ENCODE measurements around the gene CTSW.

CTSW gene

DNA sequence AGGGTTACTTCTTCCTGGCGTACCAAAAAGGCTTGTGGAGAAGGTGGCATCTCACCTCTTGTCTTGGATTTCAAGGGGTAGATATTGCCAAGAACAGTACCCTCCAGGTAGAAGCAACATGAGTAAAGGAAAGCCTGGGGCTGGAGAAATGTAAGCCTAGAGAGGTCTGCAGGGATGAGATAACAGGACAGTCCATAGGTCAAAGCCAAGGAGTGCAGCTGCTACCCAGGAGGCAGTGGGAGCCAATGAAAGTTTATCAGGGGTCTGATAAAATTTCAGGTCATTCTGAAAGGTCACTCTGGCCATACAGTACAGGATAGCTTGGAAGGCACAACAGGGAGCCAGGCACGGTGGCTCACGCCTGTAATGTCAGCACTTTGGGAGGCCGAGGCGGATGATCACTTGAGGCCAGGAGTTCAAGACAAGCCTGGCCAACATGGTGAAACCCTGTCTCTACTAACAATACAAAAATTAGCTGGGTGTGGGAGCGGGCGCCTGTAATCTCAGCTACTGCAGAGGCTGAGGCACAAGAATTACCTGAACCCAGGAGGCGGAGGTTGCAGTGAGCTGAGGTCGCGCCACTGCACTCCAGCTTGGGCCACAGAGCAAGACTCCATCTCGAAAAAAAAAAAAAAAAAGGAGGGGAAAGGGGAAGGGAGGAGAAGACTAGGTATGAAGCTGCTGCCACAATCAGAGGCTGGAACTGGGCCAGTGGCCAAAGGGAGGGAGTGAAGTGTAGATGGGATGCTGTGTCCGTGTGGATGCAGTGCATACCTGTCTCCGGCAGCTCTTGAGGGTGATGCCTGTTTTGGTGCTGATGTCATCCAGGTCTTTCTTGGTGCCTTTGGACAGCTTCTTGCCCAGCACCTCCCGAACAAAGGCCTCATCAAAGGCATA is 7.4 kb downstream of the CTSW start:
- no peak for DNase-seq

DNA sequence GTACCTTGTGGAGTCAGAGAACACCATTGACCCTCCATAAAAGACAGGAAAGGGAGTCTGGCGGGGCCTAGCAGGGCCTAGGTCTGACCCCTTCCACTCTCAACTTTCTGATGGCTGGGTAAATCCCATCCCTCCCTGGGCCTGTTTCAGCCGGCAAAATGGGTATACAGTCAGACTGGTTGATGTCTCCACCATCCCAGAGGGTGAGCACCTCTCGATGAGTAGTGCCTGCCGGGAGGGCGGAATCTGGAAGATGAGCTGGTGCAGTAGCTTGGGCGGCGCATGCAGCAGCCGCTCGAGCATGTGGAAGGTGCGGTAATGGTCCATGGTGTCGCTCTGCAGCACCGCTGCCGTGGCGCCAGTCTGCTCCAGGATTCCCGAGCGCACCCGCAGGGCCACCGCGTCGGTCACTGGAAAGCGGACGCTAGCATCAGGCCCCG is 8.1 kb downstream of the CTSW start:
- no peak for DNase-seq

DNA sequence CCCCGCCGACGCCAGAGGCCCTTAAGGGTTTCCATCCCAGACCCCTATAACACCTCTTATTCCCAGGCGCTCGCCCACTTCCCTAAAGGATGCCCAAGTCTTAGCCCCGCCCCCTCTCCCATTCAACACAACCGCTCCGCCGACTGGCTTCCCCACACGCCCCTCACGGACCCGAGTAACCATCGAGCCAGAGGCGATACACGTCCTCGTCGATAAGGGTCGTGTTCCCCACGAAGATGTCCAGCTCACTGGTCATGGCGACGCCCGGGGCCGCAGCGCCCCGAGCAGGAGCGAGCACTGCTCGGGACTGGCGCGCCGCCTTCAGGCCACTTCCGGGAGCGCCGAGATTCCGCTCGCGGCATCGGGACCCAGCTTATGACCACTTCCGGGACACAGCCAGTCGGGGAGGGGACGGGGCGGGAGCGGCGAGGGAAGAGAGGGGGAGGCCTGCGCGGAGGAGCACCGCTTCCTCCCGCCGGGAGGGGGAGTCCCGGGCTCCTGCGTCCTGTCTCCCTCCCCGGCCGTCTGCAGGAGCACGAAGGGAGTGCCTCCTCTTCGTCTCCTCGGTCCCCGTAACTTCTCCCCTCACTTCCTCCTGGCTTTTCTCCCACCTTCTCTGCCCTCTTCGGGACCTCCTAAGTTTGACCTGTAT is 8.7 kb downstream of the CTSW start, which contains the start of gene FIBP:
Gene FIBP (minus strand): TSS at position 309 of the 652 bp plus-strand sequence. CDS start 53 bp downstream, at position 256.
- DNase-seq: peak; percentile 95 to 96

DNA sequence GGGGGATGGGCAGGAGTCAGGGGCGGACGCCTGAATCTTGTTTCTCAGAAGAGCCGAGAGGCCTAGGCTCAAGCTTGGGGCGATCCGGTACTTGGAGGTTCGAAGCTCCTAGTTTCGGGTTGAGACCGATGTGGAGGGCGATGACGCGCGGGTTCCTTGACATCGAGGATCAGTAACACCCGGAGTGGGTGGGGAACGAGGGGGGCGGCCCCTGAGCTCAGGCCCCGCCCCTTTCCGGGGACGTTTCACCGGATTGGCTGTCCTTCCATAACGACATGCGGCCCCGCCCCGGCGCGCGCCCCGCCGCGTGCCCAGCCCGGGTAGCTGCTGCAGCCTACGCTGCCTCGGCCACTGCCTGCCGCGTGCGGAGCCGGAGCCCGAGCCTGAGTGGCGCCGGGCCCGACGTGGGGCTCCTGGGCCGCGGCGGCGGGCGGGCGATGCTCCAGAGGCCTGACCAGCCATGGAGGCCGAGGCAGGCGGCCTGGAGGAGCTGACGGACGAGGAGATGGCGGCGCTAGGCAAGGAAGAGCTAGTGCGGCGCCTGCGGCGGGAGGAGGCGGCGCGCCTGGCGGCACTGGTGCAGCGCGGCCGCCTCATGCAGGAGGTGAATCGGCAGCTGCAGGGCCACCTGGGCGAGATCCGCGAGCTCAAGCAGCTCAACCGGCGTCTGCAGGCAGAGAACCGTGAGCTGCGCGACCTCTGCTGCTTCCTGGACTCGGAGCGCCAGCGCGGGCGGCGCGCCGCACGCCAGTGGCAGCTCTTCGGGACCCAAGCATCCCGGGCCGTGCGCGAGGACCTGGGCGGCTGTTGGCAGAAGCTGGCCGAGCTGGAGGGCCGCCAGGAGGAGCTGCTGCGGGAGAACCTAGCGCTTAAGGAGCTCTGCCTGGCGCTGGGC is 10.9 kb downstream of the CTSW start, which contains the start of gene CCDC85B:
Gene CCDC85B (plus strand): TSS at position 350 of the 895 bp plus-strand sequence. CDS start 111 bp downstream, at position 461.
- peak; percentile 98 for DNase-seq

DNA sequence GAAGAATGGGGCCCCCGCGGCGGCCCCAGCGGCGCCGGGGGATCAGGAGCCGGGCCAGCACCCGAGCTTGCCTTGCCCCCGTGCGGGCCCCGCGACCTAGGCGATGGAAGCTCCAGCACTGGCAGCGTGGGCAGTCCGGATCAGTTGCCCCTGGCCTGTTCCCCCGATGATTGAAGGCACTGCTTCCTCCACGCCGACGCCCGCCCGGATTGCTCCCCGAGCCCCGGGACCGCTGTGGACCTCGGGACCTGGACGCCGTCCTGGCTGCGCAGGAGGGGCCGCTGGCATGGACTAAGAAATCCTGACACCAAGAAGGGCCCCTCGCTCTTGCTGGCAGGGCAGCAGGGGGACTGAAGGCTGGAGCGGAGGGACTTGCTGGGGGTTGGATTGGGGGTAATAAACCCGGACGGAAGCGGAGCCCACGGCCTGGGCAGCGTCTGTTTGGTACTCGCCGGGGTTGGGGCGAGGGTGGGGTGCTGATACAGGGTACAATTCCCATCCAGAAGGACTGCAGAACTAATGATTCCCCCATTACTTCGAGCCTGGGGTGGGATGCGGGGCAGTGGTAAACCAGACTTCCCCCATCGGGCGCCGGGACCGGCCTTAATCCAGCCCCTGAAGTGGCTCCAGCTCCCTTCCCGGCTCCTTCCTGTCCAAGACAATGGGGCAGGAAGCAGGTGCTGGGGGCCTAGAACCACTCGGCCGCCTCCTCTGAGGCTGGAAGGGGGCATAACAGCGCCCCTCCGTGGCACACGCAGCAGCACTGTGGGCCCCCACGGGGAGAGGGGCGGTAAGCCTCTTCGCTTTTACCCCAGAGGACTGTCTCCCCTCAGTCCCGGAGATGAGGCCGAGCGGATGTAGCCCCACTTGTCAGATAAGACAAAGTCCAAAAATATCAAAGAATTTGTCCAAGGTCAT is 11.8 kb downstream of the CTSW start:
- DNase-seq: peak in 1 of 2 donors; percentile 37

DNA sequence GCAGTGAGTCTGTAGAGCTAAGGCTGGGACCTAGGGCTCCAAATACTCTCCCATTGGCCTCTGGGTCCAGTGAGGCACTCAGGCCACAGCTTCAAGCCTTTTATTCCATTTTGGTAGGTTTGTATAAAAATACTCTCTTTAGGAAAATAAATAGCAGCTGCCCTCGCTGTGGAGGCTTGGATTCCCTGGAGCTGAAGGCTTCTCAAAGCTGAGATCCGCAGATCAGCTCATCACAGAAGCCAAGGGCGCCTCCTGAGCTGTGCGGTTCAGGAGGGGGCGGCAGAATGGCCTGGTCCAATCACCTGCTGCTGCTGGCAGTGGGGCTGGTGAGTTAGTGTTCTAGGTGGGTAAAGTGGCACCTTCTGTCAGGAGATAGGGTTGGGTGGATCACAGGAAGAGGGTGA is 12.5 kb downstream of the CTSW start:
- DNase-seq: peak in 1 of 2 donors; percentile 39

DNA sequence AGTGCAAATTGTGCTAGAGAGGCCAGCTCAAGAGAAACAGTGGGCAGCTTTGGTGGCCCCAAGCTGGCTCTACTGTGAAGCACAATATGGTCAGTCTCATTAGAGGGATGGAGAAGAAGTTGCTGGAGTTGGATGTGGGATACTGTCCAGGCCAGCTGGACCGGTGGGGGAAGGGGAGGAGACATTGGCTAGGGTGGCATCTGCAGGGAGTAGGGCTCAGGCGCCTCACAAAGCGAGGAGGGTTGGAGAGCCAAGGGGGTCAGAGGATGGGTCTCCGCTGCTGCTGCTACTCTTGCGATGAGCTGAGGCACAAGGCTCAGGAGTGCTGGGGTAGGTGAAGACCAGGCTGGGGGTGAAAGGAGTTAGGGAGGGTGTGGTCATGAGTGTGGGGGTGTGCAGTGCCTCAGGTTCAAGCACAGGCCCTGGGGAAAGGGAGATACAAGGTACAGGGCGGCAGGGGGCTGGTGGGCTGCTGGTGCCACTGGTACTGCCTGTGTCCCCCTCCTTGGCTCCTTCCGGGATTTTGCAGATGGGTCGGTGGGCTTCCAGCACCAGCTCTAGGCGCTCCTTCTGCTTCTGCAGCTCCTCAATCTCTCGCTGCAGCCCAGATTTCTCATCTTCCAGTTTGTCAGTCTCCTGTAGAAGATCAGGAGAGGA is 13.2 kb downstream of the CTSW start:
- no peak for DNase-seq

DNA sequence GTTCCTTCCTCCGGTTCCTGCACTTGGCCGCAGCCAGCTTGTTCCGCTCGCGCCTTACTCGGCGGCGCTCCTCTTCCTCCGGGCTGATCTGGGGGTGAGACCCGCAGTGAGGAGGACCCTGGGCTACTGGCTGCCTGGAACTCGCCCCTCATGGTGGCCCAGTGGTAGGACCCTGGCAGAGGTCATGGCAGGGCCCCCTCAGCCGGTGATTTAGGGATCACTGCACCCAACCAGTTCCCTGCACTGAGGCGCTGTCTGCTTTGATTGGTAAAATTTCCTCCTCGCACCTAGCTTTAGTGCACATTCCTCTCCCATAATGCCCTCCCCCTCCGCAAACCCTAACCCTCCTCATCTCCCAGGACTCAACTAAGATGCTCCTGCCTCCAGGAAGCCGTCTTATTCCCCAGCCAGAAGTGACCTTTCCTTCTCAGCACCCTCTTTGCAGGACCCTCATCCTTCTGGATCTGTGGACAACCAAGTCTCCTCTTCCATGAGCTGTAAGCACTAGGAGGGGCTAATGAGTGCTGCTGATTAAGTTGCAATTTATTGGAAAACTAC is 14.5 kb downstream of the CTSW start:
- peak; percentile 46 to 58 for DNase-seq

DNA sequence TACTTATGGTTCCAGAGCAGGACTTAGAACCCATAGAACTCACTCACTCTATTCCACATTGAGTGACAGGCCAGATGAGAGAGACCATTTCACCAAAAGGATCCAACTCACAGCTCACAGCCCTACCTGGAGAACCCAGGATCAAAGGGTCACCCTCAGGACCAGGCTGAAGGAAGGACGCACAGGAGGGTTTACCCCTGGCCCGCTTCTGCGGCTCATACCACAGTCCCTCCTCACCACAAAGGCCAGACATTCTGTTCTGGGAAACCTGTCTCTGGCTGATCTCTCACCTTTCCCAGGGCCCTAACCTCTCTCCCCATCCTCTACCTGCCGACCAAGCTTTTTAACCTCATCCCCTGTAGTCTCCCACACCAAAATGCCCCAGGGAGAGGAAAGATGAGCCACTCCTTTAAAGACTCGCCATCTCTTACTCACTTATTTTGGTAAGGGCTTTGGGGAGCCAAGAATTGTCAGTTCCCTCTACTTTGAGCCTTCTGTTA is 15.9 kb downstream of the CTSW start:
- DNase-seq: no peak

DNA sequence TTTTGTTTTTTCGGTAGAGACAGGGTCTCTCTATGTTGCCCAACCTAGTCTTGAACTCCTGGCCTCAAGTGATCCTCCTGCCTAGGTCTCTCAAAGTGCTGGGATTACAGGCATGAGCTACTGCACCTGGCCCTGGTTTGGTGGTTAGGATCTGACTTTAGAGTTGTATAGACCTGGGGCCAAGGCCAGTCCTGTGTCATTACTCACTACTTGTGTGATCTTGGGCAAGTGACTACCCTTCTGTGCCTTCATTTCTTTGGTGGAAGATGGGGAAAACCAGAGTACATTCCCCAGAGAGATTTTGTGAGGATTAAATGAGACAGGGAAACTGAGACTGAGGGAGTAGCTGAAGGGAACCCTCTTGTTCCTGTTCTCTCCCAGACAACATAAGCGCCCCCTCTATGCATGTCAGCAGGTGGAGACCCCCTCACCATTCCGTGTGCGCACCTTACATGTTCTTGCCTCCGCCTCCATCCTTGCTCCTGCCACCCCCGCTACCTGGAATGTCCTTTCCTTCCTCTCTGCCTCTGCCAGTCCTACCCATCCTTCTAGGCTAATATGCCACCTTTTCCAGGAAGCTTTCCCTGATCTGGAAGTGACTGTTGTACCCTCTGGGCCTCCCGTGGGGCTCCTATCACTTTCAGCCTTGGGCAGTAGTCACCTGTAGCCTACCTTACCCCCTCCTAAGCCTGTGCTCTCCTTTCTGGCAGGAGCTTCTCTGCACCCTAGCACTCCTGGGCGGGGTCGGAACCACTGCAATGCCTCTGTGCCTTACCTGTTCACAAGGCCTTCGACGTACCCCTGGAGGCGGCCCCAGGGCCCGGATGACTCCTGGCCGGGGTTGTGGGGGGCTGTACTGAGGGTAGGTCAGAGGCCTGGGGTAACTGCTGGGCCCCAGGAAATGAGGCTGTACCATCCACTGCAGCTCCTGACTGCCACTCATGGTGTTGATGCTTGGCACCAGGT is 16.7 kb downstream of the CTSW start:
- no peak for DNase-seq

DNA sequence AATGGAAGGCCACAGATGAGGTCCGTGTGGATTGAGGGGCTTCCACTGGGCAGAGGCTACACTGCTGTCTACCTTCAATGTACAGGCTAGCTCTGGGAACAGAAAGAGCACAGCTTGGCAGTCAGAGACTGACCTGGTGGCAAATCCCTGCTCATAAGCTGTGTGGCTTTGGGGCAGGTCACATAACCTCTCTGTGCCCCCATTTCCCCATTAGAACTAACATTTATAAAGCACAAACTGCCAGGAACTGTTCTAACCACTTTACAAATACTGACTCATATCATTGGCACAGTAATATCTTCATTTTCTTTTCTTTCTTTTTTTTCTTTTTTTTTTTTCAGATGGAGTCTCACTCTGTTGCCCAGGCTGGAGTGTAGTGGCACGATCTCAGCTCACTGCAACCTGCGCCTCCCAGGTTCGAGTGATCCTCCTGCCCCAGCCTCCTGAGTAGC is 17.4 kb downstream of the CTSW start:
- DNase-seq: no peak

DNA sequence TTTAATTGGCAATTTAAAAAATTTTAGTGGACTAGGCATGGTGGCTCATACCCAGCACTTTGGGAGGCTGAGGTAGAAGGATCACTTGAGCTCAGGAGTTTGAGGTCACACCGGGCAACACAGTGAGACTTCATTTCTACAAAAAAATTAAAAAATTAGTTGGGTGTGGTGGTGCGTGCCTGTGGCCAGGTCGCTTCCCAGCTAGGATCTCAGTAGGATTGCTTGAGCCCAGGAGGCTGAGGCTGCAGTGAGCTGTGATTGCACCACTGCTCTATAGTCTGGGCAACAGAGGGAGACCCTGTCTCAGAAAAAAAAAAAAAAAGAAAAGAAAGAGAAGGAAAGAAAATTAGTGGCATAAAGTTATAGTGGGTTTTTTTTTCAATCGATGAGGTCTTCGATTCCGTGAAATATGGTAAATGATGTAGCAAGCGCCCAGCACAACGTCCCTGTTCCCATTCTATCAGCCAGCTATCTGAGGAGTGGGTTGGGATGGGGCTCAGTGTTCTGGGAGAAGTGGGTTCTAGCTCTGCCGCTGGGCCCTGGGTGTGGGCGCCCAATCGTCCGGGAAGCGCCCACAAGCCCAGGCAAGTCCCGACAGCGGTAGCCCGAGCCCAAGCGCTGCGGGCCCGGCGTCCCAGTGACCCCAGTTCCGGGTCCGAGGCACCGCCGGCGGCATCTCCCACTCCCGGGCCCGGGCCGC is 19.2 kb downstream of the CTSW start:
- DNase-seq: no peak

DNA sequence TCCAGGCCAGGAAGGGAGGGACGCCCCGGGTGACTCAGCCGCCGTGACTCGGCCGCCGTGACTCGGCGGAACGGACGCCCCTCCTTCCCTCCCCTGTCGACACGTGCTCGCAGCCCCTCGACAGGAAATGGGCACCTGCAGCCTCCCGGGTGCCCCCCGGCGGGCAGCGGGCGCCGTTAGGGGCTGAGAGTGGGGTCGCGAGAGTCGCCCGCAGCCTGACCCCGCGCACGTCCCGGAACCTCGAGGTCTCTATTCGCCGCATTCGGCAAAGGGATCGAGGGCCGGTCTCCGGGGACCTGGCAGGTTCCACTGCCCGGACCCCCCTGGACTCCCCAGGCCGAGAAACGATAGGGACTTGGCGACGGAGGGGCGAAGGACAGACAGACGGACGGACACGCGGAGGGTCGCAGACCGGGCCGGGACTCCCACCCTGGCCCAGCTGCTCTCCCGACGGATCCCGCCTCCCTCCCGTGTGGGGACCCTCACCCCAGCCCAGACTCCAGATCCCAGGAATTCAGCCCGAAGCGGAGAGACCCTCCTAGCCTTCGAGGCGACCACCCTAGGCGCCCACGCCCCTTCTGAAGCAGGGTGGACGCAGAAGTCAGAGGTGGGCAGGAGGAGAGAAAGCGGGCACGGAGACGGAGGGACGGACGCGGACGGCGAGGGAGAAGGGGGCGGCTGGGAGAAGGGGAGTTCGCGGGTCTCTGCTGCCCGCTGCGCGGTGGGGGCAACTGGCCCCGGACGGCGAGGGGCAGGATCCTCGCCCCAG is 19.9 kb downstream of the CTSW start:
- DNase-seq: peak; percentile 54 to 68

DNA sequence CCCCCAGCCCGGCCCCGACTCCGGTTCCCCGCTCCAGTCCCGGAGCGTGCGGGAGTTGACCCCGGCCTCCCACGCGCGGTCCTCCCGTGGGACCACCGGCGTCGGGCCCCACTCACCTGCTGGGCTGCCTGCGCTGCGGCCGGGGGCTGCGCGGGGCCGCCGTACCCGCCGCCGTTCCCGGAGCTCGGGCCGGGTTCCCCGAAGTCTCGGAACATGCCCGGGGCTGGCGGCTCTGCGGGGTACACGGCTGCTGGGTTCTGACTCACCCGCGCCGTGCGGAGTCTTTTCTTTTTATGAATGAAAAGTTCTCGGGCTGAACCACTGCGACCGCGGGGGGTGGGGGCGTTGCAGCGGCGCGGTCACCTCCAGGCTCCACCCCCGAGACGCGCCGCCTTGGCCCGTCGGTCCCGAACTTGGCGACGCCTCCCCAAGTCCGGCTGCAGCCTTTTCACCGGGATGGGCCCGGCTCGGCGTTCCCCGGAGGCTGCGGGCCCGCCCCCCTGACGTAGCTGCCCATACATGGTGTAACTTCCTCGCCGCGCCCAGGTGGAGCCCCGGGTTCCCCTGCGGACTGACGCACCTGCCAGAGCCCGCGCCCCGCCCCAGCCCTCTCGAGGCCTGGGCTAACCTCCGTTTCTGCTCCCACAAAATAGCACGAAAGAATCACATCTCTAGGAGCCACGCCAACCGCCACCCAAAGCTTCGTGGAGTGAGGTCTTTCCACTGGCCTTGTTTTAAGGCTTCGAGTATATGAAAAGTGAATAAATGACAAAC is 20.7 kb downstream of the CTSW start, which contains the start of gene FOSL1:
Gene FOSL1 (minus strand): TSS at position 264 of the 774 bp plus-strand sequence. CDS start 49 bp downstream, at position 215.
- DNase-seq: peak; percentile 97 to 98

DNA sequence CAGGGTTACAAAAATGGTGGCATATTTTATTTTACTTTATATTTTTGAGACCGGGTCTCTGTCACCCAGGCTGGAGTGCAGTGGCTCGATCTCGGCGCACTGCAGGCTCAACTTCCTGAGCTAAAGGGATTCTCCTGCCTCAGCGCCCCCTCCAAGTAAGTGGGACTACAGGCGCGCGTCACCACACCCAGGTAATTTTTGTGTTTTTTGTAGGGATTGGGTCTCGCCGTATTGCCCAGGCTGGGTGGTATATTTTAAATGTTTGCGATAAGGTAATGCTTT is 21.2 kb downstream of the CTSW start:
- no peak for DNase-seq

DNA sequence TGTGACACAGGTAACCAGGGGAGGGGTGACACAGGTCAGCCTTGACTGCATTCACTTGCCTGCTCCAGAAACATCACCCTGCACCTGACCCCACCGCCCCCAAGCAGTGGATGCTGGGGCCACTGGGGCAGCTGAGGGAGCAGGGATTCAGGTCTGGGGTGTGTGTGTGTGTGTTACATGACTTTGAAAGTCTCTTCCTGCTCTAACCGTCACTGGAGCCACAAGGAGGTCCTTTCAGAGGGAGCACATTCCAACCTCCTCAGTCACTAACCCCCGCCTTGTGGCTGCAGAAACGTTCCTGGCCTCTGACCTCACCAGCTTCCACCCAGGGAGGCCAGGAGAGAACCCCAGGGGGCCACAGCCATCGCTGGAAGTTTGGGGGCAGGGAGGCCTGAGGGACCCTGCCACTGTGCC is 23.4 kb downstream of the CTSW start:
- no peak for DNase-seq

DNA sequence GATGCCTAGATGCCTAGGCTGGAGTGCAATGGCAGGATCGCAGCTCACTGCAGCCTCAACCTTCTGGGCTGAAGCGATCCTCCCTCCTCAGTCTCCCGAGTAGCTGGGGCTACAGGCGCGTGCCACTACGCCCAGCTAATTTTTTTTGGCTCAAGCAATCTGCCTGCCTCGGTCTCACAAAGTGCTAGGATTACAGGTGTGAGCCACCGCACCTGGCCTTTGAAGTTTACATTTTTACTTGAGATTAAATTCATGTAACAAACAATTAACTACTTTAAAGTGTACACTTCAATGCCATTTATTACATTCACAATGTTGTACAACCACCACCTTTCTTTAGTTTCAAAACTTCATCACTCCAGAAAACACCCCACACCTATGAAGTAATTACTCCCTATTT is 24.1 kb downstream of the CTSW start:
- no peak for DNase-seq

Data from CD4-positive, alpha-beta T cell treated with Interleukin-1 beta for 1 hour (primary cell).